Measurements from ENCODE around the gene PRSS21.

Gene PRSS21

DNA sequence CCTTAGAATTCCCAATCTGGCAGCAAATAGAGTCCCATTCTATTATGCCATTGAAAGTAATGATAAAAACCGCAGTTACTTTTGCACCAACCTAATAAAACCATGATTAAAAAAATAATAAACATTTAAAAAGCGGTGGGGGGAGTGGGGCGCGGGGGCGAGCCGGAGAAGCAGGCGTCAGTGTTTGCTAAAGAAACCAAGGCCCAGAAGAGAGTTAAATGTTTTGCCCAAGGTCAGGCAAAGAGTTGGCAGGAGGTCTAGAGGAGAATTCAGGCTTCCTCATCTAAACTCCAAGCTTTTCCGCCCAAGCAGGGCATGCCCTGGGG, 50.6 kb downstream of the PRSS21 start:
- no peak for DNase-seq (ENCODE audit: low read depth in 2 of 2)

DNA sequence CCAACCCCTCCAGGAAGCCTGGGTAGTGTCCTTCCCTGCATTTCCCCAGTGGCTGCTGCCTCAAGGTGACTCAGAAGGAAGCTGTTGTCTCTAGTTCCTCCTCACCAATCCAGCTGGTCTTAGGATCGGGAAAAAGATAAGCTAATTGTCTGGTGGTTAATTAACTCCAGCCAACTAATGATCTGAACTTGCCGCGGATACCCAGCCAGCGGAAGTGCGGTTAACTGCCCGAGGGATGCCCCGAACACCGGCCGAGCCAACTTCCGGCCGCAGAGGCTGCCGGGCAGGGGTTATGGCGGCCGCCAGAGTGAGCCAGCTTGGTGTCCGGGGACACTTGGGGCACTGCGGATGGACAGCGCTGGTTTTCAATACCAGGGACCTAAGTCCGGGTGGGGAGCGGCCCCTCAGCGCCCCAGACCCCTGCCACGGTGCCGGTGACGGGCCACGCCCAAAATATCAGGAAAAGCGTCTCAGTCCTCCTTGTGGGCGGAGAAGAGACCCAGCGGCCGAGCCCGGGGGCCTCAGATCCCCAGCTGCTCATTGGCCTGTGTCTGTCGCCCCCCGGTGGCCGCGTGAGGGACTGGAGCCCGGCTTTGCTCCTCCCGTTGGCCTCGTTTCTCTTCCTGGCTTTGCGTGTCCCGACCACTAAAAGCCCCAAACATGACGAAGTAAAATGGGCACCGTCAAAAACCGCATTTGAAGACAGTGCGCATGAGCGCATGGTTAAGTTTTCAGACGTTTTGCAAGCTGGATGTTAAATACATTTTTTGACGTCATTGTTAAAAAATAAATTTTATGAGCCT, 51.2 kb downstream of the PRSS21 start:
- DNase-seq (ENCODE audit: low read depth in 2 of 2): peak; percentile 94 to 96
